ENCODE data around the gene NUMB.

Gene NUMB

DNA sequence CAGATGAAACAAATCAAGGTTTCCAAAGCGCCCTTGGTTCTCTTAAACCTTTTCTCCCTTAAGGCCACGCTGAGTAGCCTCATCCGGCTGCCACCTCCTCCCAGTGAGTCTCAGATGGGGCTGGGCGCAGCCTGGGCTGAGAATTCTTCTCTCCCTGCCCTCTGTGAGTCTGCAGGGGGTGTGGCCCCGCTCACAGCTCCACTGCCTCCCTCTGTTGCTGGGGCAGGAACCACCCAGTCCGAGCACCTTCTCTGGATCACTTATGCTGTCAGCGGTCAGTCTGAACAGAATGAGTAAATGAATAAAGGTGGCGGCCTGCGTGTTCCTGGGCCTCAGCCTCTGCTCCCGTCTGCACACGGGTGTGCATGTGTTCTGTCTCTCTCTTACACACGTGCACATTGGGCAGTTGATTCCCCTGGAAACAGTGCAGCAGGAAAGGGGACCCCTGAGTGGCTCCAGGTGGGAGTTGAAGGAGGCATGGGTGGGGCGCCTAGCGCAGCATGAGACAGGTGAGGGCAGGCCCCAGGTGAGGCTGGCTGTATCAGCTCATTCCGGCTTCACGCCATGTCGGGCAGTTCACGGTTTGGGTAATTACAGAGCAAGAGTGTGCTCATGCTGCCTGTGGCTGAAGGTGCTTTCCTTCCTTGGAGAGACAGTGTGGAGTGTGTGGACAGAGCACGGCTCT is 216.7 kb downstream of the NUMB start:
- no peak for DNase-seq

GRCh38 chr14:73240816-73241480 is 217.4 kb downstream of the NUMB start:
- no peak for DNase-seq

DNA sequence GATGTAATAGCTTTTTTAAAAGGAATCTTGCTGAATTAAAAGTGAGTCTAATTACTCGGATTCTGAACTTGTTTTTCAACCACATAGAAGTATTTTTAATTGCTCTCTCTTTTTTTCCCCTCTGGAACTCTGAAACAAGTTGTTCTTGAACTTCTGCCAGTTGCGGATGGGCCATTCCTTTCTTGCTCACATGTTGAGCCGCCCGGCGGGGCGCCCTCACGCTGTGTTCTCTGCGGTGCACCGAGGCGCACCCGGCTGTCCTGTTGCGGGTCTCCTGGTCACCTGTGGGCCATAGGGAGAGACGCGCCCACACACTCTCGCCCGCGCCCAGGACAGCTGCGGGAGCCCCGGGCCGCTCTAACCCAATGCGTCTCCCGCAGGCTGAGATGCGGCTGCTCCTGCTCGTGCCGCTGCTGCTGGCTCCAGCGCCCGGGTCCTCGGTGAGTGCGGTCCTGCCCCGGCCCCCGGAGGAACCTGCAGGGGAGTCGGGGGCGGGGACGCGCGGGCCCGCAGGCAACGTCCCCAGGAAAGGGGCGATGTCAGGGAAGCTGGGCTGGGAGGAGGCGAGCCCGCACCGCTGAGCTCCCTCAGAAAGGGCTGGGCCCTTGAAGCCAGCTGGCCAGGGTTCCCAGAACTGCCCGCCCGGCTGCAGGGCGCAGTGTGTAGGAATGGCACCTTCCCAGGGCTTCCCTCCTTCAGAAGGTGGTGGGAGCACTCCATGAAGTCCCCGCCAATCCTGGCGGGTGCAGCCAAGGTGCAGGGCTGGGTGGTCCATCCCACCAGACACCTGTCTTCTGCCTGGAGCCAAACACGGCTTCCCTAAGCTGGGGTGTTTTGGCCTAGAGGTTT is 218.7 kb downstream of the NUMB start:
- no peak for DNase-seq

DNA sequence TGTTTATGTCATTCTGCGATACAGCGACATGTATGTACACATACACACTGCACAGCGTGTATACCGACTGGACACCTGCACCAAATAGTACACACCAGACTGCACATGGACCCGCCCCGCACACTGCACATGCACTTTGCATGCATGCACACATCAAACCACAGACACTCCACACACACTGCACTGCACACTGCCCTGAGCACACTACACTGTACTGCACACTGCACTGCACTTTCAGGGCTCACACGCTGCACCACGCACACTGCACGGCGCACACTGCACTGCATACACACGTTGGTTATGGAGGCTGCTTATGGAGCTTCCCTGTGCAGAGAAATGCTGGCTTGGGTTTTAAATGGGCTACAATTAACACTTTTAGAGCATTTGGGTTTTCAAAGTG is 219.4 kb downstream of the NUMB start:
- no peak for DNase-seq

DNA sequence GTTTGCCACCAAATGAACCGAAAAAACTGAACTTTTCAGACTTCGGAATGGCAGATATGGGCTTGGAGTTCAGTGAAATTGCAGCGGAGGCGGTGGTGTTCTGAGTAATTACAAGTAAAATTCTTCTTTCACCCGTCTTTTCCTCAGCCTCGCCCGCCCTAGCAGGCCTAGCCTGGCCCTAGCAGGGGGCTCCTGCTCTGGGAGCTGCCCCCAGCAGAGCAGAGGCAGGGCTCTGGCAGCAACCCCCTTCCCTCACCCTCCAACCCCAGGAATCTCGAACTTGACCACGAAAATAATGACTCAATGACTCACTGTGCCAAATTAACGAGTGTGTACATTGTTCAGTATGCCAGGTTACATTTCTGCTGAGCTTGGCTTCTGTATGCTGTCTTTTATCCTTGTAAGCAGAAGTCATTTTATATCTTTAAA is 219.9 kb downstream of the NUMB start:
- DNase-seq, result peak; percentile 3

DNA sequence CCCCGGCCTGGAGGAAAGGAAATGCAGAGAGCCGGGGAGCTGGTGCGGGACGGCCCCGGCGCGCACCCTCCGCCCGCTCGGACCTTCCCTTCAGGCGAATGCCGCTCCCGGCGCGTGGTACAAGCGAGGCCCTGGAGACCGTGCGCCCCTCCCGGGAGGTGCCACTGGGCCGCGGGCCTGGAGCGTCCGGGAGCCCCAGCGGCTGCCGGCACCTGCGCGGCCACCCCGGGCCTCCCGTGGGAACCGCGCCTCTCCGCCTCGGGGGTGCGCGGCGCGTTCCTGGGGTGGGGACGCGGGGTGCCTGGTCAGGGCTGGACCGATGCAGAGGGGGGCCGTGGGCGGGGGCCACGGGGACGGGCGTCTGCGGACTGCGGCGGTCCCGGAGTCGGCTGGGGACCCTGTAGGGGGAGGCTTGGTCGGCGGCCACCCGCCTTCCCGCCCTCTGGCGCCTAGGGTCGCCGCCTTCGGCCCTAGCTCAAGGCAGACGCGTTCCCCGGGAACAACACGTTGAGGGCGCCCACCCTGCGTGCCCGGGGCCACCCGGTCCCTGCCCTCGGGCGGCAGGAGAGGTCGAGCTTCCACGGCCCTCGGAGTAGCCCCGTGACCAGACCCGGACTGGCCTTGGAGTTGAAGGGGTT is 220.4 kb downstream of the NUMB start:
- DNase-seq, result no peak

DNA sequence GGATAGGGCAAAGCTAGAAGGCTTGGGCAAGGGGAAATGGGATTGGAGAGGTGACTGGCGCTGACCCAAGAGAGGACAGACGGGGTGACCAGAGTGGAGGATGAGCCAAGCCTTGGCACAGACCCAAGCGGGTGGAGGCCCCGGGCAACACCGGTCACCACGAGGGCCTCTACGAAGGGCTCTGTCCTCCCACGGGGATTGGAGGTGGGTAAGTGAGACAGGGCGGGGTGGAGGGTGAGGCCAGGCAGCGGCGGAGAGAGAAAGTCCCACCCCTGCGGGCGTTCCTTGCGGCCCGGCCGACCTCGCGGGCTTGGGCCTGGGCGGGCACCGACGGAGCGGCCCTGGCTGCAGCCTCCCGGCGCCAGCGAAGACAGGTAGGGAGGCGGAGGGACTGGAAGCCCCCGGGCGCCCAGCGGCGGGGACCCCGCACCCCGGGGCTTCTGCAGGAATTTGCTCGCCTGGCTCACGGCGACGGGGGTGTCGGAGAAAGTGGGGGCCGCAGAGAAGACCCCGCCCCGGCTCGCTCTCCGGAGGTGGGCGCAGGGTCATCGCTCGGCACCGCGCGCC is 221.0 kb downstream of the NUMB start, which contains the start of gene PAPLN:
Gene PAPLN (plus strand): TSS at position 288 of the 567 bp plus-strand sequence. CDS start 2,273 bp downstream, outside the sequence.
- peak; percentile 30 for DNase-seq

DNA sequence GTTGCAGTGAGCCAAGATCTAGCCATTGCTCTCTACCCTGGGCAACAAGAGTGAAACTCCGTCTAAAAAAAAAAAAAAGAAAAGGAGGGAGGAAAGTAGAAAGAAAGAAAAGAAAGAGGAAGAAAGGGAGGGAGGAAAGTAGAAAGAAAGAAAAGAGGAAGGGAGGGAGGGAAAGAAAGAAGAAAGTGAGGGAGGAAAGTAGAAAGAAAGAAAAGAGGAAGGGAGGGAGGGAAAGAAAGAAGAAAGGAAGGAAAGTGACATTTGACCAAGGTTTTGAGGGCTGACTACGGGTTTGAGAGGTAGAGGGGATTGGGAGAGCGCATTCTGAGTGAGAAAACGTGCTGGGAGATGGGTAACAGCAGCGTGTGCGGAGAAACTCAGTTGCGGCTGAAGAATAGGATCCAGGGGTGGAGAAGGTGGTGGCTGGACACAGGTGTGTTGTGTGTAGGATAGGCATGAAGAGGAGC is 221.6 kb downstream of the NUMB start:
- DNase-seq, result no peak

GRCh38 chr14:73236157-73236556 is 222.2 kb downstream of the NUMB start:
- DNase-seq, result no peak

DNA sequence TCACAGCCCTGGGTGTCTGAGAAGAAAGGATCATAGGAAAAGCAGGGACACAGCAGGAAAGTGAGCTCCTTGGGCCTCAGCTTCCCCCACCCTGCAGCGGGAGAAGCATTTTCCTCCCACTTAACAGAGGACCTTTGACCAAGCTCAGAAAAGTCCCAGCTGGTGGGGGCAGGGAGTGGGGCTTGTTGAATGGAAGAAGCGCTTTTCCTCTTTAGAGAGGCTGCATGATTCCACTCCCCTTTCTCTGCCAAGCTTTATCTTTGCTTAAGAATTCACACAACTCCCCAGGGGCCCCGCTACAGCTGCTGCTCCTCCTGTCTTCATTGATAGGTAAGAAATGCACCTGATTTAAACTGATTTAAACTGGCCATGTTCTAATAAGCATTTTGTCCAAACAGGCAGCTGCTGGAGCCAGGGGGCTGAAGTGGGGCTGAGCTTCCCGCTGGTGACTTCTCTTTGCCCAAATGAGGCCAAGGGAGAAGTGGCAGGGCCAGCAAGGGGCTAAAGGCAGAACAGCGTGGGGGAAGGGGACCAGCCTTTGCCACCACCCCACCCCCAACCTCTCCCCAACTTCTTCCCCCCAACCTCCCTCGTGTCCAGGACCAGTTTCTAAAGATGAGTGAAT is 222.7 kb downstream of the NUMB start:
- DNase-seq, result no peak

GRCh38 chr14:73234586-73235394 is 223.6 kb downstream of the NUMB start:
- no peak for DNase-seq

GRCh38 chr14:73234029-73234428 is 224.3 kb downstream of the NUMB start:
- DNase-seq, result no peak

DNA sequence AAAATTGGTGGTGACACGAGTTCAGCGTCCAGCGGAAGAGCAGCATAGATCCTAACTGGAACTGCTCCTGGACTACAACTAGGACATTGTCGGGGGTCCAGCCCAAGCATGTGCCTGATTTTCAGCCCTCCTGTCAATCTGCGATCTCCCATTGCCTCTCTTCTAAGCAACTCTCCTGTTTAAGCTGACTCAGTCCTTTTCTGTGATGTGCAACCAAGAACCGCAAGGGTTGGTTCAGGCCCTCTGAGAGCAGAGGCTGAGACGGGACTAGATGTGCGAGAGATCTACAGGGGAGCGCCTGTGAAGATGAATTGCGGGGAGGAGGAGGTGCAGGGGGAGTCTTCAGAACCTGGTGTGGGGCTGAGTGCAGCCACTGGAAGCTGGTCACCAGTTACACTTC is 224.8 kb downstream of the NUMB start:
- DNase-seq, result no peak

DNA sequence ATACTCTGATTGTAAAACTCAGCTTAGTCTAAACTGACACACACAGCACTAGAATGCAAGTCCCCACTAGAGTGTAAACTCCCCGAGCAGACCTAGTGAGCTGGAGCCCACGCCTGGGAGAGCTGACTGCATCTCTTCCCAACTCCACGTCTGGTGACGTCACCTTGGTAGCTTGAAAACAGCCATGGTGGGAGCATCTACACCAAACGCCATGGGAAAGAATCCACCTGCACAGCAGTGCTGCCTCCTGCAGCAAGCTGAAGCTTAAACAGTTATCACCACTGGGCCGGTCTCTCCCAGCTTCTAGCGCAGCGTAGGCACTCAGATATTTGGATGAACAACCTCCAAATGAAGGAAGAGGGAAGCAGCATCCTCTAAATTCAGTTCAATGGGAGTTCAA is 225.4 kb downstream of the NUMB start:
- DNase-seq, result no peak

- no peak for DNase-seq
Measured at GRCh38 chr14:73231981-73232851, 226.1 kb downstream of the NUMB start.

DNA sequence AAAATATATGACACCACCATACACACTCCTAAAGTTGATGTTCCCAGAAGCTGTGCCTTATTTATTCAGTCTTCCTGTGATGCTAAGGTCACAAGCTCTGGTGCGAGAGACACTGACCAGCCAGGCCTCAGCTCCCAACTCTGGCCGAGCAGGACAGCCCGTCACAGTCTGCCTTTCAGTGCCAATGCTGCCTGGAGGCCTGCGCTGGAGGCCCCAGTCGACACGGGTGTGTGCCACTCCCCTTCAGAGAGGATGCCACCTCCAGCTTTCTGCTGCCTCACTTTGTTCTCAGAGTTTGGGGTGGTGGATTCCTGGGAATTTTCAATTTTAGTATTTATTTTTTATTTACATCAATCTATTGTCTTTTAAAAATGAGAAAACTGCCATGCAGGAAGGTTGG is 228.3 kb downstream of the NUMB start:
- DNase-seq, result no peak

GRCh38 chr14:73227812-73228781 is 230.2 kb downstream of the NUMB start:
- no peak for DNase-seq

DNA sequence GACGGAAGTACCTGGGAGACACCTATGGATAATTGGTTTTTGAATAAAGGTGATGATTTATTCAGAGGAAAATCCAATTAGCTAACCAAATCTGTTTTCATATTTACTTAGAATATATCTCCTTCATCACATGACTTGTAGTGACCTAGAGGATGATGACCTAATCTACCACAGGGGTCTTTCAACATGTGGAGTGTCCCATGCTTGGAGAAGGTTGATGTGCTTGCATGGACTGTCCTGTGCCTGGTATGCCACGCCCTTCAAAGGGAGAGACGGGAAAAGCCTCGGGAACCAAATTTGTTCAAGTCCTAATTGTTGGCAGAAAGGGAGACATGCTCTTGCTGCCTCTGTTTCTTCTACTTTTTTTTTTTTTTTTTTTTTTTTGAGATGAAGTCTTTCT is 232.8 kb downstream of the NUMB start:
- no peak for DNase-seq

Data from NCI-H1105 (cell line).